NCI-H1105 (cell line): ENCODE results near the gene SGTB.
A peak's percentile ranks its signal among the peaks of the same experiment; 100 is the strongest.

Source experiments
- DNase-seq: peaks from one replicate; lab custom pipeline; 2025; lab: John Stamatoyannopoulos, UW

Gene SGTB, protein sequence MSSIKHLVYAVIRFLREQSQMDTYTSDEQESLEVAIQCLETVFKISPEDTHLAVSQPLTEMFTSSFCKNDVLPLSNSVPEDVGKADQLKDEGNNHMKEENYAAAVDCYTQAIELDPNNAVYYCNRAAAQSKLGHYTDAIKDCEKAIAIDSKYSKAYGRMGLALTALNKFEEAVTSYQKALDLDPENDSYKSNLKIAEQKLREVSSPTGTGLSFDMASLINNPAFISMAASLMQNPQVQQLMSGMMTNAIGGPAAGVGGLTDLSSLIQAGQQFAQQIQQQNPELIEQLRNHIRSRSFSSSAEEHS

DNA sequence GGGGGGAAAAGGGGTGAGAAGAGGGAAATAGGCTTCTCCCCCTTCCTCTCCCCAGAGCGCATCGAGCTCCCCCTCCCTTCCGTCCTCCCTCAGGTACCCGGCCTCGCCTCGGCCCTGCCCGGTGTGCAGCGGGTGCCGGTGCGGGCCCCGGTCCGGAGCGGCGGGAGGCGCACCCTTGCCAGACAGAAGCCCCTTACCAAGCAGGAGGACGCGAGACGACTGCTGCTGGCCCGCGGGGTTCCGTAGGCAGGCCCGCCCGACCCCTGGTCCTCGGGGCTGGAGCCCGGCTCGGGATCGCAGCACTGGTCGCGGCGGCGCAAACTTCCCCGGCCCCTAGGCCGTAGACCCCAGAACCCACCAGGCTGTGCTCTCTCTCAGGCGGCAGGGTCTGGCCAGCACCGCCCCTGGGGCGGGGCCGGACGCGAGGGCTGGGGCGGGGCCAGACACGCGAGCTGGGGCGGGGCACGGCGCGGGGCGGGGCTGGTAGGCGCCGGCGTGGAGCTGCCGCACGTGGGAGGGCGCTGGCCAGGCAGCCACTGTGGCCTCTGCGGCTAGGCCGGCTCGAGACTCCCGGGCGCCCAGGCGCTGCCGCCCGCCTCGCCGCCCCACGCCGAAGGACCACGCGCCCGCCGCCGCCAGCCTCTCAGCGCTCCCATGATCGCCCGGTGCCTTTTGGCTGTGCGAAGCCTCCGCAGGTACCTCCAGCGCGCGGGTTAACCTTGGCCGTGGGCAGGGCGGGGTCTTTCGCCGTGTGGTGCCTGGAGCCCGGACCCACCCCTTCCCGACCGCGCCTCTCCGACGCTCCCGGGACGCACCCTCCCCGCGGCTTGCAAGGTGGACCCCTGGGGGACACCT is at the start of gene SGTB, which contains the start of gene NLN:
Gene SGTB, minus strand, starts transcription at position 390 of the 855 bp plus-strand sequence. CDS start 1,302 bp downstream, outside the sequence.
Gene NLN, plus strand, starts transcription at position 486 of the 855 bp plus-strand sequence. Its CDS starts 169 bp downstream, at position 655.
- DNase-seq = peak; percentile 32

DNA sequence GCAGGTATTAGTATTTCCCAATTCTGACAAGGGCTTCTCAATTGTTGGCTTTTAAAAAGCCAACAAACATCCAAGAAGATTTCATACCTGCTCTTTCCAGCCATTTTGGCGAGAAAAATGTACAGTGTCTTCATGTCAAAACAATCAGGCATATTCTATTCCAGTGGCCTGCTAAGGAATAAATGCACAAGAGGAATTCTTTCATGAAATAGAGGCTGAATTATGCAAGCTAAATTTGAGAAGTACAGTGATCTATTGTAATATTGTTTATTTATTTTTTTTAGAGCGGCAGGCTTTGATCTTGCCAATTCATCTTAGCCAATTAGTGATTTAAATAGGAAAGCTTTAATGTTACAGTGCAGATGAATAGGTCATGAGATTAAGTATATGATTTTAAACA is 49.4 kb upstream of the SGTB start:
- no peak for DNase-seq

DNA sequence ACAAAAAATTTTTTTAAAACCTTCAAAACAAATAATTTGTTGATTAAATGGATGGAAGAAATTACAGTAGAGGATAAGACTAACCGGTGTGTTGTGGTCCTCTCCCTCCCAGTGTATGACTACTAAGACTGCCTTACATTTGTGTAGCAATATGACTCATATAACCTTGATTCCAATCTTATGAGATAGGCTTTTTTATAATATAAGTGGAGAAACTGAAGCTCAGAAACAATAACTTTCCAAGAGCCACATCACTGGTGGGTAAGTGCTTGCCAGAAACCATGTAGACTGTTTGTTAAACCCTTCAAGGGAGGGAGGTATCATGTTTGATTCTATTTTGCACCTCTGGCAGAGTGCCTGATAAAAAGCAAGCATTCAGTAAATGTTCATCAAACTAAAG is 47.6 kb upstream of the SGTB start:
- DNase-seq = no peak

DNA sequence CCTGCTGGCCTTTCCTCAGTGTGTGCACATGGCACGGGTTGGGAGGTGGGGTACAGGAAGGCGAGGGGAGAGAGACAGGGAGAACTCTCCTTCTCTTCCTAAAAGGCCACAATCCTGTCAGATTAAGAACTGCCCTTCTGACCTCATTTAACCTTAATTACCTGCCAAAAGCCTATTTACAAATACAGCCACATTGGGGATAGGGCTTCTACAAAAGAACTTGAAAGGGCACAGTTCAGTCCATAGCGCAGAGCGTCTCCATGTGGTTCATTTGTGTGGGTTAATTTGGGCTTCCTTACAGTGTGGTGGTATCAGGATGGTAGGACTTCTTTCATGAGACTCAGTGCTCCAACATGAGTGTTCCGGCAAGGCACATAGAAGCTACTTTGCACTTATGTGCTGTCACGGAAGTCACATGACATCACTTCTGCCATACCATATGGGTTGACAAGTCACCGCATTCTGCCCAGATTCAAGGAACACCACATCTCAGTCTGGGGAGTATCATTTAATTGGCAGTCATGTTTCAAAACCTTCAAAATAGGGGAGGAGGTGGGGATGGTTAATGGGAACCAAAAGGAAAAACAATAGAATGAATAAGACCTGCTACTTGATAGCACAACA is 46.9 kb upstream of the SGTB start:
- no peak for DNase-seq

DNA sequence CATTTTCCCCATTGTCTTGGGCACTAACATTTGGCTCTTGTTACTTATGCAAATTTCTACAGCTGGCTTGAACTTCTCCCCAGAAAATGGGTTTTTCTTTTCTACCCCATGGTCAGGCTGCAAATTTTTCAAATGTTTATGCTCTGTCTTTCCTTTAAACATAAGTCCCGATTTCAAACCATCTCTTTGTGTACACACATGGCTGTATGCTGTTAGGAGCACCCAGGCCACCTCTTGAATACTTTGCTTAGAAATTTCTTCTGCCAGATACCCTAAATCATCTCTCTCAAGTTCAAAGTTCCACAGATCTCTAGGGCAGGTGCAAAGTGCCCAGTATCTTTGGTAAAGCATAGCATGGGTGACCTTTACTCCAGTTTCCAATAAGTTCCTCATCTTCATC is 45.7 kb upstream of the SGTB start:
- no peak for DNase-seq

DNA sequence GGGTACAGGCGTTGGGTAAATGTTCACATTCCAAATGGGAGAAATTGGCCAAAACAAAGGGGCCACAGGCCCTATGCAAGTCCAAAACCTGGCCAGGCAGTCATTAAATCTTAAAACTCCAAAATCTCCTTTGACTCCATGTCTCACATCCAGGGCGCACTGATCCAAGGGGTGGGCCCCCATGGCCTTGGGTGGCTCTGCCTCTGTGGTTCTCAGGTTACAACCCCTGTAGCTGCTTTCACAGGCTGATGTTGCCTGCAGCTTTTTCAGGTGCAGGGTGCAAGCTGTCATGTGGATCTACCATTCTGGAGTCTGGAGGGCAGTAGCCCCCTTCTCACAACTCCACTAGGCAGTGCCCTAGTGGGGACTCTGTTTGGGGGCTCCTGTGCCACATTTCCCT is 44.9 kb upstream of the SGTB start:
- no peak for DNase-seq

DNA sequence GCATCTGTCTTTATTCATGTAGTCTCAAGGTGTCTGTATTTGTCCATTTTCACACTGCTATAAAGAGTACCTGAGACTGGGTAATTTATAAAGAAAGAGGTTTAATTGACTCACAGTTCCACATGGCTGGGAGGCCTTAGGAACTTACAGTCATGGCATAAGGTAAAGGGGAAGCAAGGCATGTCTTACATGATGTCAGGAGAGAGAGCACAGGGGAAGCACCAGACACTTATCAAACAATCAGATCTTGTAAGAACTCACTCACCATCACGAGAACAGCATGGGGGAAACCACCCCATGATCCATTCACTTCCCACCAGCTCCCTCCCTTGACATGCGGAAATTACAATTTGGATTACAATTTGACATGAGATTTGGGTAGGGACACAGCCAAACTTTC is 44.3 kb upstream of the SGTB start:
- DNase-seq = no peak

DNA sequence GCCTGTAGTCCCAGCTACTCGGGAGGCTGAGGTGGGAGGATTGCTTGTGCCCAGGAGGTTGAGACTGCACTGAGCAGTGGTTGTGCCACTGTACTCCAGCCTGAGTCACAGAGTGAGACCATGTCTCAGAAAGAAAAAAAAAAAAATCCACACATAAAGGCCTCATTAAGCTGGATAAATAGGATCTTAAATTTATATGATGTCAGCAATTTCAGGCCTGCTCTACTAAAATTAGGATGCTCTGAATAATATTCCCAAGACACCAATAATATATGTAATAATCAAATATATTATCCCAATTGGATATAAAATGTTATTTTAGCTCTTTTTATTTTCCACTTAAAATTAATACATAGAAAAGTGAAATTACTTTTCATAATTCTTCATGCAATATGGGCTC is 43.7 kb upstream of the SGTB start:
- DNase-seq = no peak

DNA sequence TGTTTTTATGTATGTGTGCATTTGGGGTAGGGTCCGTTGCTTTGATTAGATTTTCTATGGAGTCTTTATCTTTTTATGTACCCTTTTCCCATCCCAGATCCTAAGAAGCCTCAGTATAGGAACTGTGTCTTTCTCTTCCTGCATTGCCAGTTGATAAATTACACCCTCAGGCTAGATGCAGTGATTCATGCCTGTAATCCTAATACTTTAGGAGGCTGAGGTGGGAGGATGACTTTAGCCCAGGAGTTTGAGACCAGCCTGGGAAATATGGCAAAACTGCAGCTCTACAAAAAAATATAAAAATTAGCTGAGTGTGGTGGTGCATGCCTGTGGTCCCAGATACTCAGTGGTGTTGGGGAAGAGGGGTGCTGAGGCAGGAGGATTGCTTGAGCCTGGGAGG is 40.3 kb upstream of the SGTB start:
- no peak for DNase-seq

DNA sequence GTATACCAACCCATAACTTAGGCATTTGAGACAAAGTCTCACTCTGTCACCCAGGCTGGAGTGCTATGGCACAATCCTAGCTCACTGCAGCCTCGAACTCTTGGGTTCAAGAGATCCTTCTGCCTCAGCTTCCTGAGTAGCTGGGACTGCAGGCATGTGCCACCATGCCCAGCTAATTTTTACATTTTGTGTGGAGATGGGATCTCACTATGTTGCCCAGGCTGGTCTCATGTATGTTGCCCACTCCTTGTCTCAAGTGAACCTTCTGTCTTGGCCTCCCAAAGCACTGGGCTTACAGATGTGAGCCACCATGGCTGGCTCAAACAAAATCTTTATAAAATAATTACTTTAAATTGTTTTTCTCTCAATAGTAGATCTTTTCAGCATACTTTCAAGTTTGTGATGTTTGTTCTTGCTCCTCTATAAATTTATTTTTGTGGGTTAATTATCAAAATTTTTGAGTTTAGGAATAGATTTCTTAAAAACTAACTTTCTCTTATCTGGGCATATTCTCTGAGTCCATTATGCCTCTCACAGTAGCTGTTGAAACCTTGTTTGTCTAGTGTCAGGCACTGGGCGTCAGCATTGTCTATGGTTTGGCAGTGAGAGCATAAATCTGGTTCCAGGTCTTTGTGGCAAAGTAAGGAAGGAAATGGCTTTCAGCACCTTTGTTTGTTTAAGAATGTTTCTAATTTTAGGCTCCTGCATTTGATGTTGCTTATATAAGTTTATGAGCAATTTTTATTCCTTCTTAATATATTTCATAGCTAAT is 38.8 kb upstream of the SGTB start:
- no peak for DNase-seq

DNA sequence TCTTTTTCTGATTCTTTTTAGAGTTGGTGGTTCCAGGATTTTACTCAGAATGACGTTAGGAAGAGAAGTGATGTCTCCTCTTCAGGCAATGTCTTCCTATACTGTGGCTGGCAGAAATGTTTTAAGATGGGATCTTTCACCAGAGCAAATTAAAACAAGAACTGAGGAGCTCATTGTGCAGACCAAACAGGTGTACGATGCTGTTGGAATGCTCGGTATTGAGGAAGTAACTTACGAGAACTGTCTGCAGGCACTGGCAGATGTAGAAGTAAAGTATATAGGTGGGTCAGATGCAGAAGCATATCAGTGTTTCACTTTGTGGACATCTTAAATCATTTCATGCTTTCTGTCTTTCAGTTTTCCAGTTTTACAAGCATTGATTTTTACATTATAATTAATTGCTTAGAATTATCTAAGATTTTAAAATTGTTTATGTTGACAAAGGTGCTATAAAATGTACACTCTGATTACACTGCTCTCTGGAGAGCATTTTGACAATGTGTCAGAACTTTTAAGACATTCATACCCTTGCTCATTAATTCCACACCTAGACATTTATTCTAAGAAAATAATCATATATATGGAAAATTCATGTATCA is 36.7 kb upstream of the SGTB start:
- no peak for DNase-seq

DNA sequence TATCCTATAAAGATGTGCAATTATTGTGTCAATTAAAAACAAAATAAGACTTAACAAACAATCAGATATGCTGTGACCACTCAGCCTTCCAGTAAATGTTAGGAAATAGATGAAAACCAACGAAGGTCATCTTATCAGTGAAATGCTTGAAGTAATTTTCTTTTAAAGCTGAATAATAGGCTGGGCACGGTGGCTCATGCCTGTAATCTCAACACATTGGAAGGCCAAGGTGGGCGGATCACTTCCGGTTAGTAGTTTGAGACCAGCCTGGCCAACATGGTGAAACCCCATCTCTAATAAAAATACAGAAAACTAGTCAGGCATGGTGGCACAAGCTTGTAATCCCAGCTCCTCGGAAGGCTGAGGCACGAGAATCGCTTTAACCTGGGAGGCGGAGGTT is 31.3 kb upstream of the SGTB start:
- DNase-seq = no peak

DNA sequence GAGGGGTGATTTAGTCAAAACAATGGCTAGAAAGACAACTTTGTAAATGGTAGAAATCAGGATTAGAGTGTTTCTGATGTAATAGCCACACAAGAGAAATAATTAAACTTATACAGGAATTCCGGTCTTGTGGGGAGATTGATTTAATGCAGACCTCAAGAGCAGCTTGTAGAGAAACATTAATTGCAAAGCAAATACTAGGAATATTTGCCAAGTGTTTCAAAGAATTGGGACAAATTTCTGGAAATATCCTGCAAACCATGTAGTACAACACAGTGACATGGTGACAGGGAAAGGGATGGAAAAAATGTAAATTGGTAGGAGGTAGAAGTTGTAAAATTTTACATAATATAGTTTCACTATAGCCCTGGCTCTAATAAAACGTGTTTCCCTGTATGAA is 29.0 kb upstream of the SGTB start:
- DNase-seq = no peak

DNA sequence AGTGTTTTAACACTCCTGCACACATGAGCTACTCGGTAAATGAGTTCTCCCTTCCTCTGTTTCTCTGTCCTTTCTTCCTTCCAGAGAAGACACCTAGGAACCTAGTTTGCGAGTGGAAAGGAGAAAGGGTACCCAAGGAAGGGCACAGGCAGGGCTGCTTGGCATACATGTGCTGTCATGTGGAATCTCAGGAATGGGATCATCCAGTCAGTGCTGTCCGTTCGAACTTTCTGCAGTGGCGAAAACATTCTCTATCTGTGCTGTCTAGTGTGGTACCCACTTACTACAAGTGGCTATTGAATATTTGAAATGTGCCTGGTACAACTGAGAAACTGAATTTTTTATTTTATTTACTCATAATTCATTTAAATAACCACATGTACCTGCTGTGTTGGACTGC is 28.0 kb upstream of the SGTB start:
- no peak for DNase-seq

DNA sequence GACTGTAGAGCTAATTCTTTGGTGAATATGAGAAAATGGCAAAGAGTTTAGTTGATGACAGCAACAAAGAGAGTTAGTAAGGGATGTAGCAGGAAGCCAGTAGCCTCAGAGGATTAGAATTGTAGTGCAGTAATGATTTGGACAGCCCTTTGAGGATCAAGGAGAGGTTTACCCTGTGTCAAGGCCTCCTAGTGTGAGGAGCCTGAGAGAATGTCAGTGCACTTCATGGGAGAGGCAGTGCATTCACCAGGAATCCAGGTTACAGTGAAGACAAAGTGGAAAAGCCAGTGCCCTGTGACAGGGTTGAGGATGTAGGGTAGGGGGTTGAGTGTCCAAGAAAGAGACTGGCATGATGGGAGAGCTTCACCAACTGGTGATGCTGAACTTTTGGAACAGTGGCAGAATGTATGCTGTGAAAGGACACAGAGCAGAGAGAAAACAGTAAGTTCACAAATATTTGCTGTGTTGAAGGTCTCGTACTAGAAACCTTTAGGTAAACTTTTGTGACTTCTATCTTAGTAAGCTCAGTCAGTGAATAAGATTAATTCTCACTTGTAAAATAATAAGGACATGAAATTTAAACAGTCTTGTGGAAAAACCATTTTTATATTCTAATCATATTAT is 27.4 kb upstream of the SGTB start:
- DNase-seq = no peak

DNA sequence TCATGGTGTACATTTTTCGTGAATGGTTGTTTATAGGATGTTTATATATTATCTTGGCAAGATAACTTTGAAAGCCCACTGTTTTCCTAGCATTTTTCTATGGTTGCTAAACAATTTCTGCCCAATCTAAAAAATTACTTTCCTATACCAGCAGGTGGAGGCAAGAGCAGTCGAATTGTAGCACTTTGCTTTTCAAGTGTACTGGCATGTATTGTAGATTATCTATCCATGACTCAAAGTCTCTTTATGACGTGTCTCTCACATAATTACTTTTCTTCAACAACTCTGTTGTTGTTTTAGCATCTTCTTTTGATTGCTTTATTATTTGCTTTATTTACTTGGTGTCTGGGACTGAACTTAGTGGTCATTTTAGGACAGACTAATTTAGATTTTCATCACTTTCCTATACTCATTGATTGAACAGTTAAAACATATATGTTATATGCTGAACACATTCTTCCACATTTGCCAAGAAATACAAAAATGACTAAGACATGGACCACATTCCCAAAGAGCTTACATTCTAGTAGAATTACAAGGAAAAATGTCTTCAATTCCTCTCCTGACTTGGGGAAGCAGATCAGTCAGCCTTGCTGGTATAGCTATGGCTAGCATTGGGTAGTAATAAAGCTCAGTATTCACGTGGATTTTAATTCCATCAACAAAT is 20.8 kb upstream of the SGTB start:
- no peak for DNase-seq

DNA sequence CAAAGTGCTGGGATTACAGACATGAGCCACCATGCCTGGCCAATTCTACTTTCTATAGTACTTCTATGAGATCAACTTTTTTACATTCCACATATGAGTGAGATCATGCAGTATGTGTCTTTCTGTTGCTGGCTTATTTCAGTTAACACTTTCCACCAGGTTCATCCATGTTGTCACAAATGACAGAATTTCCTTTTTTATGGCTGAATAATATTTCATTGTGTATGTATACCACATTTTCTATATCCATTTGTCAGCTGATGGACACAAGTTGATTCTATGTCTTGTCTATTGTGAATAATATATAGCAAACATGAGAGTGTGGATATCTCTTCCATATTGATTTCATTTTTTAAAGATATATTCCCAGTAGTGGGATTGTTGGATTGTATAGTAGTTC is 17.3 kb upstream of the SGTB start:
- no peak for DNase-seq

DNA sequence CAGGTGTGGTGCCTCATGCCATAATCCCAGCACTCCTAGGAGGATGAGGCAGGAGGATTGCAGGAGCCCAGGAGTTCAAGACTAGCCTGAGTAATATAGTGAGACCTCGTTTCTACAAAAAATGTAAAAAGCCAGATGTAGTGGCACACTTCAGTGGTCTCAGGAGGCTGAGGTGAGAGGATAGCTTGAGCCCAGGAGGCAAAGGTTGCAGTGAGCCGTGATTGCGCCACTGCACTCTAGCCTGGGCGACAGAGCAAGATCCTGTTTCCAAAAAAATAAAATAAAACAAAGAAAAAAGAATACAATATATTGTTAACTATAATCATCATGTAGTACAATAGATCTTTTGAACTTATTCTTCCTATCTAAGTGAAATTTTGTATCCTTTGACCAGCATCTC is 16.4 kb upstream of the SGTB start:
- DNase-seq = no peak

DNA sequence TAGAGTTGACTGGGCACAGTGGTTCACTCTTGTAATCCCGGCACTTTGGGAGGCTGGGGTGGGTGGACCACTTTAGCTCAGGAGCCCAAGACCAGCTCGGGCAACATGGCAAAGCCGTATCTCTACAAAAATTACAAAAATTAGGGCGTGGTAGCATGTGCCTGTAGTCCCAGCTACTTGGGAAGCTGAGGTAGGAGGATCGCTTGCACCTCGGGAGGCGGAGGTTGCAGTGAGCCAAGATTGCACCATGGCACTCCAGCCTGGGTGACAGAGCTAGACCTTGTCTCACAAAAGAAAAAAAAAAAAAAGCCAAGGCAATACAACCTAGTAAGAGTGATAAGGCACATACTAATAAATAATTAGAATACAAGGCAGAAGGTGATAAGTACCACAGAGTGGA is 15.9 kb upstream of the SGTB start:
- no peak for DNase-seq

DNA sequence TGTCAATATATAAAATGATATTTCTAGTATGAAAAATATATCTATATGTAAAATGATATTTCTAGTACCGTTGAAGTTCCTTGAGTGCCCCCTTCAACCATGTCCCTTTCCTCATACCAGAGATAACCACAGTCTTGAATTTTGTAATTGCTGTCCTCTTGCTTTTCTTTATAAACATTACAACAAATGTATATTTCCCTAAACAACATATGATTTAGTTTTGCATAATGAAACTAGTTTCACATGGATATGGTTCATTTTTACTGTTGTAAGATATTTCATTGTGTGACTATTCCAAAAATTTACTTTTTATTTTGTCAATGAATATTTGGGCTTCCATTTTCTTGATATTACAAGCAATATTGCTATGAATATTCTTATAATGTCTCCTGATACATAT is 14.1 kb upstream of the SGTB start:
- no peak for DNase-seq

DNA sequence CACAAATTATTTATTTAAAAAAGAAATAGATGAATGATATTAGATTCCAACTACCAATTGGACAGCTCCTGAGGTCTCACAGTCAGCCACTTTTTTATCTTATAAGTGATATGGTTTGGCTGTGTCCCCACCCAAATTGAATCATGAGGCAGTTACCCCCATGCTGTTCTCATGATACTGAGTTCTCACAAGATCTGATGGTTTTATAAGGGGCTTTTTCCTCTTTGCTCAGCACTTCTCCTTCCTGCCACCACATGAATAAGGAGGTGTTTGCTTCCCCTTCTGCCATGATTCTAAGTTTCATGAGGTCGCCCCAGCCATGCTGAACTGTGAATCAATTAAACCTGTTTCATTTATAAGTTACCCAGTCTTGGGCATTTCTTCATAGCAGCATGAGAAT is 13.0 kb upstream of the SGTB start:
- DNase-seq = no peak
